ENCODE data around the gene FITM1. TPM values are rescaled to one million over a fixed set of nuclear protein-coding genes. Genes with fewer than 3 reads are reported as not detected.

Gene FITM1
- polyA plus RNA-seq, 1 experiment, result not detected

DNA sequence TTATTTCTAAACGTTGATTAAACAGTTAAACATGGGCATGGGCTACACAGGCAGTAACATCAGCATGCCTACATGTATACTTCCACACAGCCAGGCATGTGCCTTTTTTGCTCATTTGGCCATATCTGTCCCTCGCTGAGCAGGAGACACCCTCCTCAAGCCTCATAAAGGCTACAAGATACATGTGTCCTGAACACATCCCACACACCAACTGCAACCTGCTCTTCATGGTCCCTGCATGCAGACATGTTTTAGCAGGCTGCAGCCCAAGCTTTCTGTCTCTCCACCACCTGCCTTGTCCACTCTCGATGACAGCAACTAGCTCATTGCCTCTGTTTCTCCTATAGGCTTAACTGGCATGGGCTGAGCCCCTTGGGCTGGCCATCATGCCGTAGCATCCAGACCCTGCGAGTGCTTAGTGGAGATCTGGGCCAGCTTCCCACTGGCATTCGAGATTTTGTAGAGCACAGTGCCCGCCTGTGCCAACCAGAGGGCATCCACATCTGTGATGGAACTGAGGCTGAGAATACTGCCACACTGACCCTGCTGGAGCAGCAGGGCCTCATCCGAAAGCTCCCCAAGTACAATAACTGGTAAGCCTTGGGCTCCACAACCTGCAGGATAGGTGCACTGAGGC is 33.8 kb upstream of the FITM1 start:
- DNase-seq (ENCODE audit: low read depth, low spot score), result no peak
- POLR2A ChIA-PET, result interaction anchor here (3.1 kb wide), 1 partner anchor 18 kb away, joined by 36 read pairs; the partner anchor contains the start of genes DCAF11 and NRL

GRCh38 chr14:24098229-24098926 is 32.1 kb upstream of the FITM1 start:
- no peak overlapping the region for H3K27ac ChIP-seq (ENCODE audit: low read depth, low read length)
- CTCF ChIA-PET, result interaction anchor here (0.6 to 9.9 kb wide), 3 partner anchors 8 to 1022 kb away, joined by 3 to 212 read pairs (median 5); no protein-coding TSS in a partner anchor
- no peak for DNase-seq (ENCODE audit: low read depth, low spot score)
- peaks cover under 1% of the 10 kb centered on the region; the same call in 1 of the 2 replicates for H3K9me3 ChIP-seq (ENCODE audit: control insufficient read depth, insufficient read depth, low read length)
- POLR2A ChIA-PET, result no interaction called here
- no peaks in the 10 kb centered on the region for H3K27me3 ChIP-seq (ENCODE audit: control insufficient read depth, insufficient read depth, low read length)
- TF ChIP-seq CTCF (IDR thresholded peaks at IDR 0.05; ENCODE audit: low read depth, low read length), result no peak
- no peak overlapping the region for H3K4me3 ChIP-seq (ENCODE audit: low read depth, low read length)

More for the DNA sequence above, 33.8 kb upstream of the FITM1 start:
- Histone ChIP-seq H3K27ac (ENCODE audit: low read depth, low read length) (no peak overlapping the region), H3K27me3 (ENCODE audit: control insufficient read depth, insufficient read depth, low read length) (no peaks in the 10 kb centered on the region), H3K4me3 (ENCODE audit: low read depth, low read length) (no peak overlapping the region), H3K9me3 (ENCODE audit: control insufficient read depth, insufficient read depth, low read length) (no peaks in the 10 kb centered on the region; the same call in 1 of the 2 replicates)
- TF ChIP-seq CTCF (IDR thresholded peaks at IDR 0.05; ENCODE audit: low read depth, low read length), result no peak
- CTCF ChIA-PET, result interaction anchor here (0.7 to 9.9 kb wide), 3 partner anchors 9 to 63 kb away, joined by 4 to 212 read pairs (median 17); no protein-coding TSS in a partner anchor

GRCh38 chr14:24098927-24099813 is 31.3 kb upstream of the FITM1 start:
- ChIA-PET CTCF (interaction anchor here (1.3 to 9.9 kb wide), 2 partner anchors 7 to 10 kb away, joined by 5 to 212 read pairs; no protein-coding TSS in a partner anchor), POLR2A (no interaction called here)

DNA sequence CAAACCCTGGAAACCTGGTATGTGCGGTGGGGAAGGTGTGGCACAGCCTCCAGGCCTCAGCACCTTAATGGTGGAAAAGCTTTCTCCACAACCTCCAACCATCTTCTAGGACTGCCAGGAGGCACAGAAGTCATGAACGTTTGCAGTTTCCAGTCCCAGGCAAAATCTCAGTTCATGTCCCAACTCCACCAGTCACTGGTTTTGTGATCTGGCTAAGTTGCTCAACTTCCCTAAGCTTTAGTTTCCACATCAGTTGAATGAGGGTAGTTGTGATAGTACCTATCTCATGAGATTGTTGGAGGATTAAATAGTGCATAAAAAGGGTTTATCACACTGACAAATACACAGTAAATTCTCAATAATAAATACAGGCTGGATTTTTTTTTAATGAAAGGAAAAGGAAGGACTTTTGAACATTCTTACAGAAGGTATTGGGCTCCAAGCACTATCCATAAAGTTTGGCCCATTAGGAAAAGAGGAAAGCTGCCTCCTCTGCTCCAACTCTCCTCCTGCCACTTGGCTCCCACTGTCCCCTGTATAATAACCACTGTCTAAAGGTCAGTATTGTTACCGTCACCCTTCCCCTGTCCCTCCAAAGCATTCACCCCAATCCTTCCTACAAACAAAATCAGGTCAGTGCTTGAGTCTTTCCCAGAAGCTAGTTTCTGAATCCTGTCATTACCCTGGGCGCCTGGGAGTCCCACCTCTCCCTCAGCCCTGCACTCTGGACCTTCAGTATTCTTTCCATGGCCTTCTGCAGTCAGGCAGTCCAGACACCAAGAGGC is 30.1 kb upstream of the FITM1 start:
- no peak for TF ChIP-seq CTCF (IDR thresholded peaks at IDR 0.05; ENCODE audit: low read depth, low read length)
- DNase-seq (ENCODE audit: low read depth, low spot score), result no peak
- Histone ChIP-seq H3K27ac (ENCODE audit: low read depth, low read length) (no peak overlapping the region), H3K4me3 (ENCODE audit: low read depth, low read length) (no peak overlapping the region), H3K27me3 (ENCODE audit: control insufficient read depth, insufficient read depth, low read length) (no peaks in the 10 kb centered on the region), H3K9me3 (ENCODE audit: control insufficient read depth, insufficient read depth, low read length) (peaks cover 4% of the 10 kb centered on the region)
- POLR2A ChIA-PET, result no interaction called here
- CTCF ChIA-PET, result interaction anchor here (0.7 to 10.7 kb wide), 3 partner anchors 6 to 61 kb away, joined by 3 to 212 read pairs (median 5); partner anchors contain the start of genes IRF9 and PCK2

More at GRCh38 chr14:24098927-24099813, 31.3 kb upstream of the FITM1 start:
- Histone ChIP-seq H3K9me3 (ENCODE audit: control insufficient read depth, insufficient read depth, low read length) (peaks cover 4% of the 10 kb centered on the region), H3K4me3 (ENCODE audit: low read depth, low read length) (no peak overlapping the region), H3K27ac (ENCODE audit: low read depth, low read length) (no peak overlapping the region), H3K27me3 (ENCODE audit: control insufficient read depth, insufficient read depth, low read length) (no peaks in the 10 kb centered on the region)
- TF ChIP-seq CTCF (IDR thresholded peaks at IDR 0.05; ENCODE audit: low read depth, low read length), result no peak
- no peak for DNase-seq (ENCODE audit: low read depth, low spot score)
